NOMO-1 (cell line): Measurements from ENCODE around the gene PTPRJ.

Experiments used
- DNase-seq, 2 experiments: peaks; one replicate each; lab custom pipeline; 2025; ENCODE audit not compliant: unreplicated experiment in 2 of 2; lab: John Stamatoyannopoulos, UW

Gene PTPRJ

DNA sequence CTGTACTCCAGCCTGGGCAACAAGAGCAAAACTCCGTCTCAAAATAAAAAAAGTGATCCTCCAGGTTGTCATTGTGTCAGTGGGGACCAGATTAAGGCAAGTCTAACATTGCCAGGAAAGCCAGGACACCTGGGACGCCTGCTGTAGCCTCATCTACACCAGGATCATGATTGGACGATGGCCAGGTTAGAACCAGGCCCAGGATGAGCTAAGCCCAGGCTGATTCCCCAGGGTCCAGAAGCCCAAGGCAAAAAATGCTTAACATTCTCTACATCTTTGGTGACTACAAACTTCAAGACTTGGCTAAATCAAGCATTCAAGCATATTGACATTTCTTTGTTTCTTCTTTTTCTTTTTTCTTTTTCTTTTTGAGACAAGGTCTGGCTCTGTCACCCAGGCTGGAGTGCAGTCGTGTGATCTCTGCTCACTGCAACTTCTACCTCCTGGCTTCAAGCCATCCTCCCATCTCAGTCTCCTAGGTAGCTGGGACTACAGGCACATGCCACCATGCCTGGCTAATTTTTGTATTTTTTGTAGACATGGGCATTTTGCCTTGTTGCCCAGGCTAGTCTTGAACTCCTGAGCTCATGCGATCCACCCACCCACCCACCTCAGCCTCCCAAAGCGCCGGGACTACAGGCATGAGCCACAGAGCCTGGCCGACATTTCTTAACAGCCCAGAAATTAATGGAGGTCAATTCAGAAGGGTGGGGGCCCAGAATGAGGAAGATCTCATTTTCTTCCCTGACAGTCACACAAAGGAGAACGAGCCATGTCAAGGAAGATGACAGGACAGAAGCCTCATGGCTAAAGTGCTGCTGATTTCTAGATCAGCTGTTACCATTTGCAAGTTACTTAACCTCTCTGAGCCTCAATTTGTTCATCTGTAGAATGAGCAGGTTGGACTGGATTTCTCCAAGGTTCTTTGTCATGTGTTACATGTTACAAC is 12.5 kb upstream of the PTPRJ start:
- DNase-seq: no peak

DNA sequence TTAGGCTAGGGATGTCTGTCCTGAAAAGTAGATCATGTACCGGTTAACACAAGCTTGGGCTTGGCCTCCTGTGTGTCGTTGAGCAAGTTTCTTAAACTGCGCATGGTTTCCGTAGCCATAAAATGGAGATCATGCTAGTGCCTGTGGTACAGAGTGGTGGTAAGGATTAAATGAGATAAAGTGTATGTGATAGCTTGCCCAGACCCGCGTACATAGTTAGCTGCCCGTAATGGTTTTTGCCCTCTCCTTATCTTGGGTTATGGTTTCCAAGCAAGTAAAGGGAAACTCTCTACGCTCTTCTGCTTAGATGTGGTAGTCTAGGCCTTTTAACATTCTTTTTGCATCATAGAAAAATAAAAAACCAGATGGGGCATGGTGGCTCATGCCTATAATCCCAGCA is 11.0 kb upstream of the PTPRJ start:
- no peak for DNase-seq

DNA sequence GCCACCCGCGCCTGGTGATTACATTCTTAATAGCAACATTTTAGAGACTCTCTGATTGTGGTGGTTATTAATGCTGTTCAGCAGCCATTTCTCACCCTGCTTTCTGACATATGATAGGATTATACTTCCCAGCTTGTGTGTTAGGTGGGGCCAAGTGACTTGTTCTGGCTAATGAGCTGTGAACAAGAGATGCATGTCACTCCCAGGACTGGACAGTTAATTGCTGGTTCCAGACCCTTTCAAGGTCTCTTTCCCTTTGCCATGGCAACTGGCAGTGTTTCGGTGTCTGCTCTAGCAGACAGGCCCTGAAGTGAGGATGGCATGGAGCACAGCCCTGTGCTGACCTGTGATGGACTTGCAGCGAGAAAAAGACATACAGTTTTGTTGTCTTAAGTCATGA is 8.9 kb upstream of the PTPRJ start:
- DNase-seq: no peak

DNA sequence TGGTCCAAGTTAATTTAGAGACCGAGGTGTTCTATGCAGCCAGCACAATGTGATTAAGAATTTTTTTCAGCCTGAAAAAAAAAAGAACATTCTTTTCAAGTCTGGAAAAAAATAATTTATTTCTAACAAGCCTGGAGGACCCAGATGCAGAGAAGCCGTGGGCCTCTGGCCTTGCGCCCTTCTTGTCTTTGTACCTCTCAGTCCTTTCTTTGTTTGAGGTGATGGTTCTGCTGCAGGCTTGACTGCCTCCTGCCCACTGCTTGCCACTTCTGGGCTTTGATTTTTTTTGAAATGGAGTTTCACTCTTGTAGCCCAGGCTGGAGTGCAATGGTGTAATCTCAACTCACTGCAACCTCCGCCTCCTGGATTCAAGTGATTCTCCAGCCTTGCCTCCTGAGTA is 7.2 kb upstream of the PTPRJ start:
- no peak for DNase-seq

DNA sequence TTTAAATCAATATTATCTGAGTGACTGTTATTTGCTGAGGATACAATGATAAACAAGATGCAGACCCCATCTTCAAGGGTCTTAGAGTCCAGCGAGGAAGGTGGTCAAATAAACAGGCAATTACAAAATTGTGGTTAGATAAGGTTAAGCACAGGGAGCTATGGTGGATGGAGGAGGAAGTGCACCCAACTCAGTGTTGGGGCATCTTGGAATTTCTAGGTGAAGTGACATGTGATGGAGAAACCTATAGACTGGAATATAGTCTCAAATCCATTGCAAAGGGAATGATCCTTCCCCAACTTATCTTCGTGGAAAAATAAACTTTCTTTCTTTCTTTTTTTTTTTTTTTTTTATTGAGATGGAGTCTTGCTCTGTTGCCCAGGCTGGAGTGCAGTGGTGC is 3.4 kb upstream of the PTPRJ start:
- DNase-seq: no peak

DNA sequence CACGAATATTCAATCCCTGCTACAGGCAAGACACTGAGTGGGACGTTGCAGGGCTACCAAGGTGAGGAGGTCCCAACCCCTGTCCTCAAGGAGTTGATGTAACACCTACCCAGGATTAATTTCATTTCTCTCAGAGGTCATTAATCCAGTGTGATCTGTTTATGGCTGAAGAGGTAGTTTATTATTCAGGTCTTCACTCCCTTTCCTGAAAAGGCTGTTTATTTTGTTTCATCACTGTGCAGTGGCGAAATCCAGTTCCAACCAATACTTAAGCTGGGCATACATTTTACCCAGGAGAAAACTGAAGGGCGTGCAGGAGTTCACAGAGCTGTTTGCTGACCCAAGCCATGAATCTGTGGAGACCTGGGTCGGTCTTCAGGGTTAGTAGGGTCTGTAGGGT is 2.7 kb upstream of the PTPRJ start:
- peak in 1 of 2 experiments; percentile 27 for DNase-seq

DNA sequence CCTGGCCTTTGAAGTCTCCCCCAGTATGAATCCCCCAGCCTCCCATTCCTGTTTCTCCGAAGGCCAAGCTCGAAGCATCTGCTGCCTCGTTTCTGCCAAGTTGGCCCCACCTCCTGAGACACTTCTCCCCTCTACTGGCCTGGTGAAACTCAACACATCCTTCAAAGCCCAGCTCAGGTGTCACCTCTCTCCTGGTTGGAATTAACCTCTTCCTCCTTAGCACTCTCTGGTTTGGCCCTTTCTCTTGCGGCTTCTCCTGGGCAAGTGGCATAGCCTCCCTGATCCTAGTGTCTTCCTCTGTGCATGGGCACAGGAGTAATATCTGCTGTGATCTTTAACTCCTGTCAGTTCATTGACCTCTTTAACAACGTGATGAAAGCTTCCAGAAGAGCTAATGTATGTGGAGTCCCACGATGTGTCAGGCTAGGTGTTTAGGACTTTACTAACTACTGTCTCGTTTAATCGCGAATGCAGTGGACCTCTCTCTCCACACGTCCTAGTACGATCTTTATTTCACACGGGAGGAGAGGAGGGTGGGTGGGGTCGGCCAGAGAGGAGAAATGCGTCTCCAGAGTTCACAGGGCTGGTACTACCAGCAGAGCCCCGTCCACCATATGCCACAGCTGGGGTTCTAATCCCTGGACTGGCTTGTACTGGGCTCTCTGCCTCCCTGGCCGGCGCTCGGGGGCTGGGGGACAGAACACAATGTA is 826 bp upstream of the PTPRJ start:
- DNase-seq: no peak

DNA sequence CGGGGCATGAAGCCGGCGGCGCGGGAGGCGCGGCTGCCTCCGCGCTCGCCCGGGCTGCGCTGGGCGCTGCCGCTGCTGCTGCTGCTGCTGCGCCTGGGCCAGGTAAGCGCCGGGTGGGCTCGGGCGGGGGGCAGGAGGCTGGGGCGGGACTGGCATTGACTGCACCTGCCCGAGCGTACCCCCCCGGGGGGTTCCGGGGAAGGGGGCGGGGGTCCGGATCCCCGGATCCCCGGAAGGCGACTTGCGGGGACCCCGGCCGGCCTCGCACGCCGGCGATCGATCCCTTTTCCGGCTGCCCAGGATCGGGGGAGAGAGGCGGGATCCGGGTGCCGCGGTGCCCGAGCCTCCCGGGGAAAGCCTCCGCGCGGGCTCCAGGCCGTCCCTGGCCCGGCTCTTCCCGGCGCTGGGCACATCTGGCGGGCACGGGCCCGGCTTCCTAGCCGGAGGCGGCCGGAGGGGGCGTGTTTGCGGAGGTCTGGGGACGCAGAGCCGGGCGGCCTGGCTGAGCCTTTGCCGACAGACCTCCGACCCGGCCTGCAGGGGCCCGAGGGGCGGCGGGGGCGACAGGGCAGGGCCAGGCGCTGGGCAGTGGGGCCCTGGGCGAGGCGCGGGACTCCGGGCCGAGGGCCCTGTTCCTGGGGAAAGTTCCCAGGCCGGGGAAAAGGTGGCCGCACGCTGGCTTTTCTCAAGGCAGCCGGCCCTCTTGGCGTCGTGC is 705 bp downstream of the PTPRJ start:
- peak in 1 of 2 experiments; percentile 20 for DNase-seq

DNA sequence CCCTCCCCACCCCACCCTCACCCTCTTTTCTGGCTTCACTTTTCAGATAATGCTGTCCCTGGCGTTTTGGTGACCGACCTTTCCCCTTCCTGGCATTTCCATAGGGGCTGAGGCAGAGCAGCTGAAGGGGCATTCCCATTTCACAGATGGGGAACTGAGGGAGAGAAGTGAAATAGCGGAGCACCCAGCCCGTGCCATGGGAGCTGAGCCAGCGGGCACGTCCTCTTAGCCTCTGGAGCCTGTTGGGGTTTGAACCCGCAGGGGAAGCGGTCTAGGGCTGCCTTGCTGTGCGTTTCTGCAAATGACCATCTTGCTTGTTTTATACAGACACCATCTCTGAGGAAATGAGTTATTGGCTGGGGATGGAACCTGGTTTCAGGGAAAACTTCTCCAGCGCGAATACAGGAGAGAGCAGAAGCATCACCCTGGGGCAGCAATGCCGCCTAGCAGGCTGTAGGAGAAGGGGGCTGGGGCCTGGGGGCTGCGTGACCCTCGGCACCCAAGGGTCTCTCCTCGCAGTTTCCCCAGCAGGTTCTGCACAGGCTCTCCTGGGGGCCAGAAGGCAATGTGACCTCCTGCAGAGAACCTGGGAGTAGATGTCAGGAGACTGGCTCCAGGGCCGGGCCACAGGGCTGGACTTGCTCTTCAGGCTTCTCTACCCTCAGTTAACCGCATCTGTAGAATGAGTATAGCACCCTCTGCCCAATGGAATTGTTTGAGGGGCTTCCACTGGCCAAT is 1.5 kb downstream of the PTPRJ start:
- DNase-seq: peak in 1 of 2 experiments; percentile 24

DNA sequence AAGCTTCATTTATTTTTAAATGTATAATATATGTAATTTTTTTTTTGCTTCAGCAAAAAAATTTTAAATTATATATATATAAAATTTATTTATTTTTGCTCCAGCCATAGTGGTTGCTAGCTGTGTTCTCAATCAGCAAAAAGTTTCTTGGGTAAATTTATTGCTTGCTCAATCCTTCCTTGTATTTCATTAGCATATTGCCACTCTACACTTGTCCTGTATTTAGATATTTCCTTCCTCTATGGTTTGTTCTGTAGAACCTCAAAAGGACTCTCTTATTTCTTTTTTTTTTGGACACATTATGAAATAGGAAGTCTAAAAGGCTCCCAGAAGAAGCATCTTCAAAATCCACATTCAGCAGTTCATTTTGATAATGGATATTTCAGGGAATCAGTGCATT is 2.3 kb downstream of the PTPRJ start:
- peak in 1 of 2 experiments; percentile 78 for DNase-seq

DNA sequence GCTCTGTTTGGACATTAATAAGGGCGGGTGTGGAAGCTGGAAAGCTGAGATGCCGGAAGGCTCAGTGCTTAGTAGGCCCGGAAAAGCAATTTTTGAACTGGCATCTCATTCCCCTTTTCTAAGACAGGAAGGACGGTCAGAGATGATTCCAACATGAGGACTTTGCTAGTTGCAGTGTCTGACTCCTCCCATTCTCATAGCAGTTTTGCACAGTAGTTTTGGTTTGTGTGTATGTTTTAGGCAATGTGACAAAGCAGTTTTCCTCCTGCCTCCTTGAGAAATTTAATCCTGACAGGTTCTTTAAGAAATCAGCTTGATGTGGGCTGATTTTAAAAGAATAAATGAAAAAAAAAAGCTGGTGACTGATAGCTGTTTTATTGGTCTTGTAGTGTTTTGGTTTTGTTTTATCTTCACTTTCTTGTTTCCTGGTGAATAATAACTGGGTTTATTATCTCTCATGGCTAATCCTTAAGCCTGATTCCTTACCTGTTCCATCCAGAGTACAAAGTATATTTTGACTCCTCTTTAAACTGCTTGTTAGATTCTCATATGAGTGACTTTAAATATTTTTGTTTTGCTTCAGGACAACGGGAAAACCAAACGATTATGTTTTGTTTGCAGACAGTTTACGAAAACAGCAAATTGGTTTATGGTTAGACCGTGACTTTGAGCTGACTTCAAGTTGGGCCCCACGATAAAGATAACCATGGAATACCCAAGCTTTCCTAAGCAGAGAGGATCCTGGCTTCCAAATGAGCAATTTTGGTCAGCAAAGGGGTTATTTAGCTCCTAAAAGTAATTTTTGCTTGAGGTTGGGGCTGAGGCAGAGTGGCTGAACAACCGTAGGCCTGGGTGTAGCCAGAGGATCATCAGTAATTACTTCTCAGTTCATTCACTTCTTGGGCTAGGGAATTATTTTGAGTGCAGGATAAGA is 3.4 kb downstream of the PTPRJ start:
- DNase-seq: peak in 1 of 2 experiments; percentile 34

DNA sequence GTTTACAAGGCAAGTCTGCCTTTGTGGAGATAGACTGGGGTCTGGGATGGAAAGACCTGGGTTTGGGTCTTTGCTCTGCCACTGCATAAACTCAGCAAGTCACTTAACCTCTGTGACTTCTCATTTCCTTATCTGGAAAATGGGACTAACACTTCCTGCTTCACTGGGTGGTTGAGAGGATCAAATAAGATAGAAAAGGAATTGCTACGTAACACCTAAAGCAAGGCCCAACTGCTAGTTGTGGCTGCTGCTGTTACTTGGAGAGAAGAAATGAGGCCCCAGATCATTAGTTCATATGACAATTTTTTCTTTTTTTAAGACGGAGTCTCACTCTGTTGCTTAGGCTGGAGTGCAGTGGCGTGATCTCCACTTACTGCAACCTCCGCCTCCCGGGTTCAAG is 5.9 kb downstream of the PTPRJ start:
- DNase-seq: no peak

DNA sequence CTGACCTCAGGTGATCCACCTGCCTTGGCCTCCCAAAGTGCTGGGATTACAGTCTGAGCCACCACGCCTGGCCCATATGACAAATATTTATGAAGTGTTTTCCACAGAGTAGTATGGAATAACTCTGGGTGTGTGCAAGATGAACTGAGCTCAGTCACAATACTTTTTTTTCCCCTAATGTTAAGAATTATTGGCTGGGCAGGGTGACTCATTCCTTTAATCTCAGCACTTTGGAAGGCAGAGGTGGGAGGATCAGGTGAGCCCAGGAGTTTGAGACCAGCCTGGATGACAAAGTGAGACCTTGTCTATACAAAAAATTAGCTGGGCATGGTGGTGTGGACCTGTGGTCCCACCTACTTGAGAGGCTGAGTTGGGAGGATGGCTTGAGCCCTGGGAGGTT is 6.4 kb downstream of the PTPRJ start:
- DNase-seq: no peak

DNA sequence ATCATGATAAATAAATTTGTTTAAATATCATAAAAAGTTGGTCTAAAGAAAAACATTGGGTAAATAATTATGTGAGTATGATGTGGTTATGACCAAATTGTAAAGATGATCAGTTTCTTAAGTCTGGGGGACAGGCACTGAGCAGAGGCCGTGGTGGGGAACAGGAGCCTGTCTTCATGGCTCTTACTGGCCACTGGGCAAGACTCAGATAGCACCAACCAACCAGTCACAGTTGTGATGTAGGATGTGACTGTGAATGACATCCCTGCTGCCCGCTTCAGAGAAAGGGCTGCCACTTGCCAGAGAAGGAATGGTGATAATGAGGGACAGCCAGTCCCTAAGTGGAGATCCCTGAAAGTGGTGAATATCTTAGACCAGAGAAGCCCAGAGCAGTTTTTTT is 7.0 kb downstream of the PTPRJ start:
- peak in 1 of 2 experiments; percentile 54 for DNase-seq

DNA sequence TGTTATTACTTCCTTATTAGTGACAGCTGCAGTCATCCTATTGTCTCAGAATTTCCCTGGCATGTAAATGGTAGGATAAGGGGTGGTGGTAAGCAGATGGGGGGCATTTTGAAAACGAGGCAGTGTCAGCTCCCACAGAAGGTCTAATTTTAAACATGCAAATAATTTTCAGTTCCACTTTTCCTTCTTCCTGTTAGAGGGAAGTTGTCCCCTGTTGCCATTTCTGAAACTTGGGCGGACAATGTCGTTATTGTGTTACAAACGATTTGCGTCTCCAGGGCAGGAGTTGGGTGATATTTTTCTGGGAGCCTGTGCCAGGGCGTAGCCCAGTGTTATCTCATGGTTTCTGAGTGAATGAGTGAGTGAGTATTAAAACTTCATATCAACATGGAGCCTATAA is 7.4 kb downstream of the PTPRJ start:
- DNase-seq: peak; percentile 58 to 59

DNA sequence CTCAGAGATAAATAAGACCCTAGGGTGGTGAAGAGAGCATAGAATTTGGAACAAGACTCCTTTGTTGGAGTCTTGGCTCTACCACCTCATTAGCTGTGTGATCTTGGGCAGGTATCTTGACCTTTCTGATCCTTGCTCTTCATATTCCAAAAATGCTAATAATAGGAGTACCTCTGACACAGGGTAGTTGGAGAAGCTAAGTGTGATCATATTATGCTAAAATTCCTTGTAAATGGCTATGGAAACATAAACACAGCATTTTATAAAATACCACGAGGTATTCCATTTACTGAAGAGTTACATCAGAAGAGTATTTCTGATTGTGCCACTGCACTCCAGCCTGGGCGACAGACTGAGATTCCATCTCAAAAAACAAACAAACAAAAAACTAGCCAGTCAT is 9.4 kb downstream of the PTPRJ start:
- DNase-seq: no peak

DNA sequence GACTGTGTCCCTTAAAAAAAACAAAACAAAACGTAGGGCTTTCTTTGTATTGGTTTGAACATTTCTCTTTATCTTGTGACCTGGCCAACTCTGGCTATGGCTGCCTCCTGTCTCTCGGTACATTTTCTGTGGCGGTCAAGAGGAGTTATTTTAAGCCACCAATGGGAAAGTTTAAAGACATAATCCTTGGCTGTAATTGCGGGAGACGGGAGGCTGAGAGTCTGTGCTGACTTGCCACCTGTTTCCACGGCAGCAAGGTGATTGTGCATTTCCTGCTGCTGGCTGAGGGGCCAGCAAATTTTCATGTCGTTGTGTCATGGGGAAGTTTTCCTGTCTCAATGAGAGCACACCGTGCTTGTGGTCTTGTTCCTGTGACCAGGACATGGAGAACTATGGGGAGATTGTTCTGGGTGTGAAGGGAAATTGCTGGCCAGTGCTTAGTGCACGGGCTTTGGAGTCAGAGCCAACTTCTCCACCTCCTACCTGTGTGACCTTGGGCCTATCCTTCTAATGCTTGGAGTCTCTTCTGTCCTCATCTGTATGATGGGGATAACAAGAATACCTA is 11.0 kb downstream of the PTPRJ start:
- peak in 1 of 2 experiments; percentile 26 for DNase-seq

DNA sequence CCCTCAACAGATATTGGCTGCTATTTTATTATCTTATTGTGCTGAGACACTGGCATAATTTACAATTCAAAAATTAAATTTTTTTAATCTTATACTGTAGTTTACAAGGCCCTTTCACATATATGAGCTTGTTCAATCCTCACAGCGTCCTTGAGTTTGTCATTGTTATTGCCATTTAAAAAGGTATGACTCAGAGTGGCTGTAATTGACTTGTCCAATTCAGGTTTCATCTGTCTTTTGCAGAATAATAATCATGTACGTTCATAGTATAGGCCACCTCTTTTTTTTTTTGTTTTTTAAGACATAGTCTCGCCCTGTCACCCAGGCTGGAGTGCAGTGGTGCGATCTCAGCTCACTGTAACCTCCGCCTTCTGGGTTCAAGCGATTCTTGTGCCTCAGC is 11.5 kb downstream of the PTPRJ start:
- no peak for DNase-seq
